Stimulated activated naive CD8-positive, alpha-beta T cell treated with anti-CD3 and anti-CD28 coated beads, Interleukin-15, Interleukin-2, amounts not matched to agents 100 ng/mL and 50 ng/mL, for 24 hours (primary cell): ENCODE measurements around the gene ANKRD11.

ENCODE experiments used
- H3K27ac Mint-ChIP-seq: one replicate; pipeline ENCODE4 v1.8.0; 2021; ENCODE audit warnings: mild to moderate bottlenecking, mixed read lengths
- H3K27me3 Mint-ChIP-seq: one replicate; pipeline ENCODE4 v1.8.0; 2021; ENCODE audit warnings: mixed read lengths
- H3K36me3 Mint-ChIP-seq: one replicate; pipeline ENCODE4 v1.8.0; 2021; ENCODE audit warnings: low read depth, mixed read lengths
- H3K4me1 Mint-ChIP-seq: one replicate; pipeline ENCODE4 v1.8.0; 2021; ENCODE audit warnings: low read depth, mixed read lengths
- H3K4me3 Mint-ChIP-seq: one replicate; pipeline ENCODE4 v1.8.0; 2021; ENCODE audit warnings: mild to moderate bottlenecking, mixed read lengths
- H3K9me3 Mint-ChIP-seq: one replicate; pipeline ENCODE4 v1.8.0; 2021; ENCODE audit warnings: mixed read lengths

Gene ANKRD11

GRCh38 chr16:89407282-89407924 lies 83.0 kb downstream of the ANKRD11 start:
- Mint-ChIP-seq H3K9me3 (no peaks in the 10 kb centered on the region), H3K27ac (peak overlapping the region; percentile 91), H3K27me3 (no peaks in the 10 kb centered on the region), H3K4me3 (peak overlapping the region; percentile 37), H3K4me1 (peaks cover 93% of the 10 kb centered on the region), H3K36me3 (peaks cover 21% of the 10 kb centered on the region)

- Mint-ChIP-seq H3K27ac (peak overlapping the region; percentile 91), H3K36me3 (peaks cover 21% of the 10 kb centered on the region), H3K27me3 (no peaks in the 10 kb centered on the region), H3K9me3 (no peaks in the 10 kb centered on the region), H3K4me1 (peaks cover 96% of the 10 kb centered on the region), H3K4me3 (no peak overlapping the region)
These were observed 84.0 kb downstream of the ANKRD11 start for GRCh38 chr16:89406277-89406888.

- peak overlapping the region; percentile 75 for H3K27ac Mint-ChIP-seq
These were observed 85.8 kb downstream of the ANKRD11 start for GRCh38 chr16:89404561-89404960.

GRCh38 chr16:89402962-89403361 lies 87.4 kb downstream of the ANKRD11 start:
- no peaks in the 10 kb centered on the region for H3K27me3 Mint-ChIP-seq
- H3K36me3 Mint-ChIP-seq: peaks cover 32% of the 10 kb centered on the region
- peak overlapping the region; percentile 71 for H3K27ac Mint-ChIP-seq
- peaks cover 79% of the 10 kb centered on the region for H3K4me1 Mint-ChIP-seq
- peak overlapping the region; percentile 14 for H3K4me3 Mint-ChIP-seq
- H3K9me3 Mint-ChIP-seq: no peaks in the 10 kb centered on the region

More at GRCh38 chr16:89404561-89404960, 85.8 kb downstream of the ANKRD11 start:
- Mint-ChIP-seq H3K27me3 (no peaks in the 10 kb centered on the region), H3K4me1 (peaks cover 83% of the 10 kb centered on the region), H3K4me3 (no peak overlapping the region), H3K36me3 (peaks cover 21% of the 10 kb centered on the region), H3K9me3 (no peaks in the 10 kb centered on the region)

GRCh38 chr16:89401641-89402445 lies 88.5 kb downstream of the ANKRD11 start:
- H3K4me3 Mint-ChIP-seq: no peak overlapping the region

GRCh38 chr16:89401205-89401604 lies 89.2 kb downstream of the ANKRD11 start:
- Mint-ChIP-seq H3K9me3 (no peaks in the 10 kb centered on the region), H3K36me3 (peaks cover 27% of the 10 kb centered on the region), H3K4me3 (no peak overlapping the region), H3K4me1 (peaks cover 74% of the 10 kb centered on the region), H3K27me3 (no peaks in the 10 kb centered on the region), H3K27ac (peak overlapping the region; percentile 50)

More at GRCh38 chr16:89401641-89402445, 88.5 kb downstream of the ANKRD11 start:
- H3K27ac Mint-ChIP-seq: peak overlapping the region; percentile 50
- no peaks in the 10 kb centered on the region for H3K9me3 Mint-ChIP-seq
- H3K27me3 Mint-ChIP-seq: no peaks in the 10 kb centered on the region
- peaks cover 32% of the 10 kb centered on the region for H3K36me3 Mint-ChIP-seq
- H3K4me1 Mint-ChIP-seq: peaks cover 74% of the 10 kb centered on the region

- no peaks in the 10 kb centered on the region for H3K27me3 Mint-ChIP-seq
- peaks cover 71% of the 10 kb centered on the region for H3K4me1 Mint-ChIP-seq
- no peak overlapping the region for H3K4me3 Mint-ChIP-seq
- peaks cover 26% of the 10 kb centered on the region for H3K36me3 Mint-ChIP-seq
- H3K9me3 Mint-ChIP-seq: no peaks in the 10 kb centered on the region
- H3K27ac Mint-ChIP-seq: no peak overlapping the region
These were observed 89.6 kb downstream of the ANKRD11 start for GRCh38 chr16:89400740-89401139.

- Mint-ChIP-seq H3K27ac (peak overlapping the region; percentile 73), H3K36me3 (peaks cover 16% of the 10 kb centered on the region), H3K27me3 (no peaks in the 10 kb centered on the region), H3K4me1 (peaks cover 70% of the 10 kb centered on the region), H3K9me3 (no peaks in the 10 kb centered on the region), H3K4me3 (no peak overlapping the region)
These were observed 91.4 kb downstream of the ANKRD11 start for GRCh38 chr16:89398924-89399323.

- Mint-ChIP-seq H3K4me1 (peaks cover 68% of the 10 kb centered on the region), H3K27ac (no peak overlapping the region), H3K4me3 (no peak overlapping the region), H3K27me3 (no peaks in the 10 kb centered on the region), H3K9me3 (no peaks in the 10 kb centered on the region), H3K36me3 (peaks cover 20% of the 10 kb centered on the region)
These were observed 93.0 kb downstream of the ANKRD11 start for GRCh38 chr16:89397331-89397861.

GRCh38 chr16:89396156-89396555 lies 94.2 kb downstream of the ANKRD11 start:
- Mint-ChIP-seq H3K27ac (no peak overlapping the region), H3K4me1 (peaks cover 67% of the 10 kb centered on the region), H3K36me3 (peaks cover 25% of the 10 kb centered on the region), H3K27me3 (no peaks in the 10 kb centered on the region), H3K4me3 (no peak overlapping the region), H3K9me3 (no peaks in the 10 kb centered on the region)

- Mint-ChIP-seq H3K27me3 (no peaks in the 10 kb centered on the region), H3K27ac (peak overlapping the region; percentile 45), H3K9me3 (no peaks in the 10 kb centered on the region), H3K4me3 (no peak overlapping the region), H3K4me1 (peaks cover 69% of the 10 kb centered on the region), H3K36me3 (peaks cover 28% of the 10 kb centered on the region)
These were observed 94.9 kb downstream of the ANKRD11 start for GRCh38 chr16:89395150-89396142.

- Mint-ChIP-seq H3K36me3 (peaks cover 34% of the 10 kb centered on the region), H3K9me3 (peaks cover 3% of the 10 kb centered on the region), H3K27me3 (no peaks in the 10 kb centered on the region), H3K27ac (peak overlapping the region; percentile 36), H3K4me1 (peaks cover 71% of the 10 kb centered on the region), H3K4me3 (no peak overlapping the region)
These were observed 96.5 kb downstream of the ANKRD11 start for GRCh38 chr16:89393738-89394406.

GRCh38 chr16:89392881-89393737 lies 97.3 kb downstream of the ANKRD11 start:
- Mint-ChIP-seq H3K27me3 (no peaks in the 10 kb centered on the region), H3K36me3 (peaks cover 33% of the 10 kb centered on the region), H3K27ac (peak overlapping the region; percentile 81), H3K9me3 (peaks cover 3% of the 10 kb centered on the region), H3K4me1 (peaks cover 74% of the 10 kb centered on the region), H3K4me3 (peak overlapping the region; percentile 17)
